ENCODE results near the gene PIGV.
"Not testable (repeated sequence)": the region's sequence is repeated elsewhere in the genome, so short reads cannot be mapped to it uniquely, and the experiment has no call there.

PIGV gene

GRCh38 chr1:26792924-26793323, 5.2 kb downstream of the PIGV start:
- DNase-seq: no peak
- no peak for ATAC-seq

DNA sequence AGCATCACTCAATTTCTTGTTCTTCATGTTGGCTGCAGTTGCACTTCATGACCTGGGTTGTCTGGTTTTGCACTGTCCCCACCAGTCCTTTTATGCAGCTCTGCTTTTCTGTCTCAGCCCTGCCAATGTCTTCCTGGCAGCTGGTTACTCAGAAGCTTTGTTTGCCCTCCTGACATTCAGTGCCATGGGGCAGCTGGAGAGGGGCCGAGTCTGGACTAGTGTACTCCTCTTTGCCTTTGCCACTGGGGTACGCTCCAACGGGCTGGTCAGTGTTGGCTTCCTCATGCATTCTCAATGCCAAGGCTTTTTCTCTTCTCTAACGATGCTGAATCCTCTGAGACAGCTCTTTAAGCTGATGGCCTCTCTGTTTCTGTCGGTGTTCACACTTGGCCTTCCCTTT, 6.6 kb downstream of the PIGV start:
- DNase-seq (no peak), ATAC-seq (no peak)

GRCh38 chr1:26797627-26798026, 9.9 kb downstream of the PIGV start:
- DNase-seq: no peak
- no peak for ATAC-seq

DNA sequence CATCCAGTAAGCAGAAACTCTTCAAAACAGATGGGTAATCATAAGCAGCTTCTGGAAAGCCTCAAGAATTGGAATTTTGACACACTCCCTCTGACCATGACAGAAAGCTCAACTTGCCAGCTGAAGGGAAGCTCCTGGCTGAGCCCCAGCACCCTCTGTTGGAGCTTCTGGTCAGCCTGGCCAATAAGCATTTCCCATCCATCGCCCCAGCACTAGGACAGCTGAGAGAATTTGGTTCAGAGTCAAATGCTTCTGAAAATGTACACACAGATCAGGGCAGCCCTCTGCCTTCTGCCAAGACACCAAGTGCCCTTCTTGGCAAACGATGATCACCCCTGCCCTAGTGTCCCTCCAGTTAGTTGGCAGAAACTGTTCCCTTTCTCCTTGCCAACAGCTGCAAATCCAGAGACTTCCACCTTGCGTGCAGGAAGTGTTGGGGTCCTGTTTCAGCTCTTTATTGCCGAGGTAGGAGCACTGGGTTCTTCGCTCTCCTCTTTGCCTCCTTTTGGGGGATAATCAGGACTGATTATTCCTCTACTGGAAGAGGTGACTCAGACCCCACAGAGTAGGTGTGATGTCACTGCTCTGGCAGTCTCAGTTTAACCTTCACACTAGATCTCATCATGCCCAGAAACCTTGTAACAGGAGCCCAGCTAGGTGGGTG, 11.9 kb downstream of the PIGV start:
- ATAC-seq (peak; percentile 92), DNase-seq (peak; percentile 45)

GRCh38 chr1:26803932-26804331, 16.2 kb downstream of the PIGV start:
- not testable (repeated sequence) for DNase-seq, ATAC-seq

- peak; percentile 80 for DNase-seq
- ATAC-seq: peak; percentile 76
Measured at GRCh38 chr1:26810105-26810504, 22.4 kb downstream of the PIGV start.

DNA sequence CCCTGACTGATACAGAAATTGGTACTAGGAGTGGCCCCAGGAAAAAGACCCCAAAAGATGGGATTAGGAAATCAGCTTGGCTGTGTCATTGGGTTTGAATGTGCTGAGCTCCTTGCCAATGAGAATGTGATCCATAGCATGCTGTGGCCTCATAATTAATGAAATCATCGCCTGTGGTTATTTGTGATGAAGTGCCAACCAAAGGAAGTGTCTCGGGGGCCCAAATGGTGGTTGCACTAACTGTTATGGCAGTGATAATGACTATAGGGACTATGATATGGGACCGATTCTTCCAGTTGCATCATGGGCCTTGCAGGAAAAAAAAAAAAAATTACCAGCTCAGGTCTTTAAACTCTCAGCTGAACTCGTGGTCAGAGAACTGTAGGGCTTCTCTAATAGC, 23.3 kb downstream of the PIGV start:
- DNase-seq: no peak
- ATAC-seq: no peak

GRCh38 chr1:26811708-26812107, 24.0 kb downstream of the PIGV start:
- peak; percentile 40 for ATAC-seq
- DNase-seq: no peak

DNA sequence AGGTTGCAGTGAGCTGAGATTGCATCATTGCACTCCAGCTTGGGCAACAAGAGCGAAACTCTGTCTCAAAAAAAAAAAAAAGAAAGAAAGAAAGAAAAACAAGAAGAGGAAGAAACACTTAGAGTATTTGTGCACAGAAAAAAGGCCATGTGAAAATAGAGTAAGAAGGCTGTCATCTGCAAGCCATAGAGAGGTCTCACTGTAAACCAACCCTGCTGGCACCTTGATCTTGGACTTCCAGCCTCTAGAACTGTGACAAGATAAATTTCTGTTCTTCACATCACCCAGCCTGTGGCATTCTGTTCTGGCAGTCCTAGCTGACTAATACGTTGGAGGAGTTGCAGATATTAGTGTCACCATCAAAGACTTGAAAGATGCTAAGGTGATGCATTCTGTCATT, 26.6 kb downstream of the PIGV start:
- DNase-seq: no peak
- no peak for ATAC-seq

DNA sequence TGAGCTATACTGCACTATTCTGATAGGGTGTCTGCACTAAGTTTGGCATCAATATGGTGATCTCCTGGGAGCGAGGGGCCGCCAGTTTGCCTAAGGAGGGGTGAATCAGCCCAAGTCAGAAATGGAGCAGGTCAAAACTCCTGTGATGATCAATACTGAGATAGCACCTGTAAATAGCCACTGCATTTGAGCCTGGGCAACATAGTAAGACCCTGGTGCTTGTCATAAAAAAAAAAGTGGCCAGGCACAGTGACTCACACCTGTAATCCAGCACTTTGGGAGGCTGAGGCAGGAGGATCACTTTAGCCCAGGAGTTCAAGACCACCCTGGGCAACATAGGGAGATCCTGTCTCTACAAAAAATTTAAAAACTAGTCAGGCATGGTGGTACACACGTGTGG, 27.1 kb downstream of the PIGV start:
- ATAC-seq: no peak
- DNase-seq: no peak

- DNase-seq: no peak
- peak; percentile 90 for ATAC-seq
Measured at GRCh38 chr1:26820784-26821269, 33.1 kb downstream of the PIGV start.

- ATAC-seq: no peak
- DNase-seq: no peak
Measured at GRCh38 chr1:26822737-26823395, 35.1 kb downstream of the PIGV start.

DNA sequence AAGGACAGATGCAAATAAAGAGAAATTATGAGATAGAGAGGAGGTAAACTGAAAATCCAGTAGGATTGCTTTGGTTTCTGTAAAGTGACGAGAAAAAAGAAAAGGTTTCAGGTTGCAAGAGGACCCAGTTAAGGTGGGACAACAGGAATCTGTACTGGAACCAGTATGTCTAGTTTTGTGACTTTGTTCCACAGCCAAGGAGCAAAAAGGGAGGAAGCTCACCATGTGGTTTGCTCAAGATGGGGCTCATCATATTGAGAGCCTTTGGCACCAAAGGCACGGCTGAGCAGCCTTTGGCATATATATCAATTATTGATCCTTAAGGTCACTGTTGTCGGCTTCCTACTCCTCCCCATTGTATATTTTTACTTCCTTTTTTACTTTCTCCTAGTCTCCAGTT, 37.0 kb downstream of the PIGV start:
- ATAC-seq (no peak), DNase-seq (no peak)

GRCh38 chr1:26826261-26827105, 38.7 kb downstream of the PIGV start, which contains the start of gene ZDHHC18:
Gene ZDHHC18 (plus strand): TSS chr1:26826688. CDS start chr1:26826805, 117 bp downstream.
- ATAC-seq (peak; percentile 83), DNase-seq (peak; percentile 85)

- DNase-seq (peak; percentile 32), ATAC-seq (no peak)
Measured at GRCh38 chr1:26827106-26827604, 39.4 kb downstream of the PIGV start.

DNA sequence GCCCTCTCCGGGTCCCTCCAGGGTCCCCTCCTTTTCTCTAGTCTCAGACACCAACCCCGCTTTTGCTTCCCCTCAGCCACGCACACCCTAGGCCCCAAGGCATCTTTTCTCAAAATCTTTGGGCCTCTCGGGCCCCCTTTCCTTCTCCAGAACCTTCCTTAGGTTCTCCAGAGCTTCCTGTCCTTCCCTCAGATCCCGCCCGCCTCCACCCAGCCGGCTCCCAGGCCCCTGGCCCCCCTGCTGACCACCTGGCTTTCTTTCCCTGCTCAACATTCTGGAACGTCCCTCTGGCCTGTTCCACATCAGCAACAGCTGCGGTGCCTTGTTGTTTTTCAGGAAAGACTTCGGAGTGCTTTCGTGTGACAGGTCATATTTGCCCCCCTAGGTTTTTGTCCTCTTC, 39.9 kb downstream of the PIGV start:
- no peak for ATAC-seq
- no peak for DNase-seq

DNA sequence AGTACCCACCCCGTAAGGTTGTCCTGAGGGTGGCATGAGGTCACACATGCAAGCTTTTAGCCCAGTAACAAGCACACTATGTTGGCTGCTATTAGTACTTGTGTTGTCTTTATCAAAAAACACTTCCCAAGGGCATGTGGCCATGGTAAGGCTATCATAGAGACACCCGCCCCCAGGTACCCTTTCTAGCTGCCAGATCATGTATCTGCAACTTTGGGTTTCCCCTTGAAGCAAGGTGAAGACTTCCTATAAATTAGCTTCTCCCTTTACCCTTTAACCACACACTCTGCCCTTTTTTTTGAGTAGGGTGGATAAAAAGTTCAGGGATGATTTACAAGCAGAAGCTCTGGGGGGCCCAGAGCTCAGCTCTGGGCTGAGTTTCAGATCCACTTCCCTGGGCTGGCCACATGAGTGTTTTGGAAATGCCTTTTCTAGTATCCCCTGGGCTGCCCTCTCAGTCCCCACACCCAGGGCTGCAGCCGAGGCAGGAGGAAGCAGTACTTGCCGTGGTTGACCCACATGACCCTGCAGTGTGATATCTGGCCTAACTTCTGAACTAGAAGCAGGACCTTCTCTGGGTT, 40.8 kb downstream of the PIGV start:
- ATAC-seq (peak; percentile 44), DNase-seq (peak; percentile 39)

DNA sequence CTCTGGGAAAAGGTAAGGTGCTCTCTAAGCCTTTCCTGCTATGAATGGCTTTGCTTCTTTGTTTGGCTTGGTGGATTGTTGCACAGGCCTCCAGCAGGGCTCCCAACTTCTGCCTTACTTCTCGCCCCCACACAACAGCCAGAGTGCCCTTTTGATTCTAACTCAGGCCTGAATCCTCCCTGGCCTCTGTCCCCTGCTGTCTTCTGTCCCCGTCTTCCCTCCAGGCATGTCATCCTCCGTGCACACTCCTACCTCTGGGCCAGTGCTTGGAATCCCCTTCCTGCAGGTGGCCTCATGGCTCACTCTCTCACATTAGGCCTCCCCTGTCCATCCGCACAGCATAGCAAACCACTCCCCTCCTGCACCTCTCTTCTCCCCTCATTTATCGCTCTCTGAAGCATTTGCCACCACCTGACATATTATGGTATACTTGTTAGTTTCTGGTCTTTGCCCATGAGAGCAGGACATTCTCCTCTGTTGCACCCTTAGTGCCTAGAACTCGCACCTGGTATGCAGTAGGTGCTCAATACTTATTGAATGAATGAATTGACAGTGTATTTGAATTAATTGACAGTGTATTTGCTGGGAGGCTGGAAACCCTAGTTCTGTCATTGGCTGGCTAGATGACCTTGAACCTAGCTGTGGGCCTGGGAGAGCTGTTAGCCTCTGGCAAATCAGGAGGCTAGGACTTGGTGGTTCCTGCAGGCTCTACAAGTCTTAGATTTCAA, 41.6 kb downstream of the PIGV start:
- DNase-seq (no peak), ATAC-seq (no peak)

DNA sequence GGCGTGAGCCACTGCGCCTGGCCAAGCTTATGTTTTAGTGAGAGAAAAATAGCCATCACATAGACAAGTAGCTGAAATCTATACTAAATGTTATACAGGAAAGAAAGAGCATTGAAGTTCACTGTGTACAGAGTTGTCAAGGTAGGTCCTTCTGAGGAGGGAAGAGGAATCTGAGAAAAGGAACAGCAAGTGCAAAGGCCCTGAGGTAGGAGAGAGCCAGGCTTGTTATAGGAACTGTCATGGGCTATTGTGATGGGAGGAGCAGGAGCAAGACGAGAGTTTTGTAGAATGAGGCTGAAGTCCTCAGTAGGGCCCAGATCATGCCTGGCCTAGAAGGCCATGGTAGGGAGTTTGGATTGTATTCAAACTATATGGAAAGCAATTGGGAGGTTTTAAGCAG, 43.3 kb downstream of the PIGV start:
- DNase-seq: no peak

GRCh38 chr1:26831546-26832248, 43.9 kb downstream of the PIGV start:
- DNase-seq (no peak), ATAC-seq (no peak)

More for the DNA sequence above, 43.3 kb downstream of the PIGV start:
- ATAC-seq: no peak
